ENCODE data around the gene PIWIL4.
A peak's percentile ranks its signal among the peaks of the same experiment; 100 is the strongest.

Gene PIWIL4

DNA sequence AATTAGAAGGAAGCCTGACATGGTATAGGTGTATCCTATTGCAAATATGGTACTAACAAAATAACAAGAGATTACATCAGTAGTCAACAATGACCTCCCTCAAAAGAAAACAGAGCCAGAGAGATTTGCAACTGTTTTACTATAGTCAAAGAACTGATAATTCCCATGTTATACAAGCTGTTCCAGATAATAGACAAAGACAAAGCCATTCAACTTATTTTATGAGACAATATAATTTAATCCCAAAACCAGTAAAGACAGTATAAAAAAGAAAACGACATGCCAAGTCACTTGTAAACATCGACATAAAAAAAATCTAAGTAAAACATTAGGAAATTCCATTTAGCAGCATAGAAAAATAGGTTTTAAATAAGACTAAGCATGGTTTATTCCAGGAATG lies 65.2 kb downstream of the PIWIL4 start:
- Histone ChIP-seq H4K91ac (ENCODE audit: low read length) (no peak overlapping the region), H2AFZ (ENCODE audit: low read depth, low read length) (no peak overlapping the region), H2BK5ac (ENCODE audit: low read depth, low read length, poor library complexity, severe bottlenecking) (no peak overlapping the region), H3K23ac (ENCODE audit: low read length in 2 of 2) (no peak overlapping the region), H3K4me3 (ENCODE audit: insufficient read depth in 1 of 2, low read depth in 1 of 2, low read length in 2 of 2) (no peak overlapping the region), H3K4me2 (ENCODE audit: low read length, poor library complexity, severe bottlenecking) (no peak overlapping the region), H3K14ac (ENCODE audit: low read length in 2 of 2) (no peak overlapping the region), H2BK12ac (ENCODE audit: low read length in 2 of 2) (no peak overlapping the region), H2BK120ac (ENCODE audit: low read depth, low read length) (no peak overlapping the region), H4K8ac (ENCODE audit: low read length) (no peak overlapping the region), H3K9me3 (ENCODE audit: control insufficient read depth, low read length) (peaks cover 3% of the 10 kb centered on the region), H2BK15ac (ENCODE audit: low read depth, poor library complexity, severe bottlenecking) (no peak overlapping the region), H3K9ac (ENCODE audit: low read length) (no peak overlapping the region), H3K18ac (ENCODE audit: low read depth in 1 of 2, low read length in 2 of 2) (no peak overlapping the region), H3K27me3 (ENCODE audit: control insufficient read depth in 1 of 2, insufficient read depth in 1 of 2, low read length in 2 of 2) (no peaks in the 10 kb centered on the region), H3K27ac (ENCODE audit: low read length, poor library complexity, severe bottlenecking) (no peak overlapping the region), H3K36me3 (ENCODE audit: control insufficient read depth in 1 of 2, insufficient read depth in 2 of 2, low read depth in 1 of 2, low read length in 2 of 2) (no peaks in the 10 kb centered on the region), H2AK5ac (ENCODE audit: low read length, severe bottlenecking) (no peak overlapping the region), H3K4me1 (ENCODE audit: control insufficient read depth, insufficient read depth, low read depth, low read length) (no peaks in the 10 kb centered on the region), H3K79me1 (replicated peaks; ENCODE audit: low read length, poor library complexity, severe bottlenecking) (no peaks in the 10 kb centered on the region), H3K4ac (ENCODE audit: low read depth in 1 of 2, low read length in 2 of 2) (no peak overlapping the region)
- DNase-seq, result no peak
- WGBS, result no CpG with 5 or more reads among the region's 2 CpGs

- Histone ChIP-seq H3K27me3 (ENCODE audit: control insufficient read depth in 1 of 2, insufficient read depth in 1 of 2, low read length in 2 of 2) (no peaks in the 10 kb centered on the region), H4K8ac (ENCODE audit: low read length) (no peak overlapping the region), H2BK12ac (ENCODE audit: low read length in 2 of 2) (no peak overlapping the region), H2AK5ac (ENCODE audit: low read length, severe bottlenecking) (no peak overlapping the region), H3K4ac (ENCODE audit: low read depth in 1 of 2, low read length in 2 of 2) (no peak overlapping the region), H3K18ac (ENCODE audit: low read depth in 1 of 2, low read length in 2 of 2) (no peak overlapping the region), H4K91ac (ENCODE audit: low read length) (no peak overlapping the region), H3K79me1 (replicated peaks; ENCODE audit: low read length, poor library complexity, severe bottlenecking) (no peaks in the 10 kb centered on the region), H3K4me3 (ENCODE audit: insufficient read depth in 1 of 2, low read depth in 1 of 2, low read length in 2 of 2) (no peak overlapping the region), H3K23ac (ENCODE audit: low read length in 2 of 2) (no peak overlapping the region), H3K4me2 (ENCODE audit: low read length, poor library complexity, severe bottlenecking) (no peak overlapping the region), H2BK120ac (ENCODE audit: low read depth, low read length) (no peak overlapping the region), H3K36me3 (ENCODE audit: control insufficient read depth in 1 of 2, insufficient read depth in 2 of 2, low read depth in 1 of 2, low read length in 2 of 2) (no peaks in the 10 kb centered on the region), H3K4me1 (ENCODE audit: control insufficient read depth, insufficient read depth, low read depth, low read length) (no peaks in the 10 kb centered on the region), H3K27ac (ENCODE audit: low read length, poor library complexity, severe bottlenecking) (no peak overlapping the region), H3K9me3 (ENCODE audit: control insufficient read depth, low read length) (no peaks in the 10 kb centered on the region), H3K9ac (ENCODE audit: low read length) (no peak overlapping the region), H2BK15ac (ENCODE audit: low read depth, poor library complexity, severe bottlenecking) (no peak overlapping the region), H2AFZ (ENCODE audit: low read depth, low read length) (no peak overlapping the region), H3K14ac (ENCODE audit: low read length in 2 of 2) (no peak overlapping the region), H2BK5ac (ENCODE audit: low read depth, low read length, poor library complexity, severe bottlenecking) (no peak overlapping the region)
- peak; percentile 12 for DNase-seq
- WGBS, result 87% methylated on average over 2 of the region's 2 CpGs
These were observed 67.9 kb downstream of the PIWIL4 start for GRCh38 chr11:94635072-94635471.

DNA sequence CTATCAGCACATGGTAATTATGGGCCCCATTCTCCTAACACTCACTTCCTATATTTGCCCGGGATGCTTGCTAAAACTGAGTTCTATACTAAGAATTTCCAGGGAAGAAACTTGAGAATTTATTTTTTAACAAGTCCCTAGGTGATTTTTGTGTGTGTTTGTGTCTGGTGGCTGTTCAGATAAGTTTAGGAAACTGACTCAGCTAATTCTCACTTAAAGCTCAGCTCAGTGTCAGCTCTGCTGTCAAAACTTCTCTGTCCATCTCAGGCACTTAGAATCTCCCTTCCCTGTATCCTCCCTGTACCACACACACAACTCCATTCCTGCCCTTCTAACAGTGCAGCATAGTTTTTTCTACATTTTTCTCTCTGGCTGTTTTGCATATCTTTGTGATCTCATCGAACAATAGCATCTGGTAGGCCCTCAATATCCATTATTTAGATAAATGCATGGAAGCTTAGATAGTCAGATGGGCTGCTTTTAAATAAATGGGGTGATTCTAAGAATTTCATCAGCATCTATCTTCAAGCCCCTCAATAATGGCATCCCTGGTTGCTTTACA lies 69.3 kb downstream of the PIWIL4 start:
- Histone ChIP-seq H2AFZ (ENCODE audit: low read depth, low read length) (no peak overlapping the region), H3K23ac (ENCODE audit: low read length in 2 of 2) (no peak overlapping the region), H2BK120ac (ENCODE audit: low read depth, low read length) (no peak overlapping the region), H4K91ac (ENCODE audit: low read length) (no peak overlapping the region), H3K9me3 (ENCODE audit: control insufficient read depth, low read length) (no peaks in the 10 kb centered on the region), H4K8ac (ENCODE audit: low read length) (no peak overlapping the region), H2BK15ac (ENCODE audit: low read depth, poor library complexity, severe bottlenecking) (no peak overlapping the region), H3K14ac (ENCODE audit: low read length in 2 of 2) (no peak overlapping the region), H3K18ac (ENCODE audit: low read depth in 1 of 2, low read length in 2 of 2) (no peak overlapping the region), H3K27me3 (ENCODE audit: control insufficient read depth in 1 of 2, insufficient read depth in 1 of 2, low read length in 2 of 2) (no peaks in the 10 kb centered on the region), H2BK12ac (ENCODE audit: low read length in 2 of 2) (no peak overlapping the region), H3K79me1 (replicated peaks; ENCODE audit: low read length, poor library complexity, severe bottlenecking) (no peaks in the 10 kb centered on the region), H2AK5ac (ENCODE audit: low read length, severe bottlenecking) (no peak overlapping the region), H3K27ac (ENCODE audit: low read length, poor library complexity, severe bottlenecking) (no peak overlapping the region), H3K4me1 (ENCODE audit: control insufficient read depth, insufficient read depth, low read depth, low read length) (no peaks in the 10 kb centered on the region), H3K9ac (ENCODE audit: low read length) (no peak overlapping the region), H3K36me3 (ENCODE audit: control insufficient read depth in 1 of 2, insufficient read depth in 2 of 2, low read depth in 1 of 2, low read length in 2 of 2) (no peaks in the 10 kb centered on the region), H2BK5ac (ENCODE audit: low read depth, low read length, poor library complexity, severe bottlenecking) (no peak overlapping the region), H3K4me2 (ENCODE audit: low read length, poor library complexity, severe bottlenecking) (no peak overlapping the region), H3K4ac (ENCODE audit: low read depth in 1 of 2, low read length in 2 of 2) (no peak overlapping the region), H3K4me3 (ENCODE audit: insufficient read depth in 1 of 2, low read depth in 1 of 2, low read length in 2 of 2) (no peak overlapping the region)
- no CpG with 5 or more reads among the region's 2 CpGs for WGBS
- no peak for DNase-seq

GRCh38 chr11:94638301-94638901 lies 71.2 kb downstream of the PIWIL4 start:
- WGBS, result 74% methylated on average over 3 of the region's 4 CpGs
- H2AK5ac ChIP-seq (ENCODE audit: low read length, severe bottlenecking), result no peak overlapping the region
- peak overlapping the region; percentile 45 for H3K27ac ChIP-seq (ENCODE audit: low read length, poor library complexity, severe bottlenecking)
- H4K91ac ChIP-seq (ENCODE audit: low read length), result peak overlapping the region; percentile 61
- peak overlapping the region; percentile 76 for H3K9ac ChIP-seq (ENCODE audit: low read length)
- no peak overlapping the region for H2BK120ac ChIP-seq (ENCODE audit: low read depth, low read length)
- peak overlapping the region; percentile 73 to 82 for H3K18ac ChIP-seq (ENCODE audit: low read depth in 1 of 2, low read length in 2 of 2)
- H3K4ac ChIP-seq (ENCODE audit: low read depth in 1 of 2, low read length in 2 of 2), result peak overlapping the region; percentile 50 to 75
- H3K79me1 ChIP-seq (replicated peaks; ENCODE audit: low read length, poor library complexity, severe bottlenecking), result no peaks in the 10 kb centered on the region
- no peak overlapping the region for H3K4me2 ChIP-seq (ENCODE audit: low read length, poor library complexity, severe bottlenecking)
- no peaks in the 10 kb centered on the region for H3K4me1 ChIP-seq (ENCODE audit: control insufficient read depth, insufficient read depth, low read depth, low read length)
- peak overlapping the region; percentile 25 to 71 for H2BK12ac ChIP-seq (ENCODE audit: low read length in 2 of 2)
- H2BK5ac ChIP-seq (ENCODE audit: low read depth, low read length, poor library complexity, severe bottlenecking), result no peak overlapping the region
- no peaks in the 10 kb centered on the region for H3K27me3 ChIP-seq (ENCODE audit: control insufficient read depth in 1 of 2, insufficient read depth in 1 of 2, low read length in 2 of 2)
- no peaks in the 10 kb centered on the region for H3K9me3 ChIP-seq (ENCODE audit: control insufficient read depth, low read length)
- H2AFZ ChIP-seq (ENCODE audit: low read depth, low read length), result peak overlapping the region; percentile 61
- DNase-seq, result peak; percentile 14
- no peak overlapping the region for H2BK15ac ChIP-seq (ENCODE audit: low read depth, poor library complexity, severe bottlenecking)
- H4K8ac ChIP-seq (ENCODE audit: low read length), result peak overlapping the region; percentile 94
- H3K23ac ChIP-seq (ENCODE audit: low read length in 2 of 2), result no peak overlapping the region
- no peaks in the 10 kb centered on the region for H3K36me3 ChIP-seq (ENCODE audit: control insufficient read depth in 1 of 2, insufficient read depth in 2 of 2, low read depth in 1 of 2, low read length in 2 of 2)
- H3K14ac ChIP-seq (ENCODE audit: low read length in 2 of 2), result no peak overlapping the region
- H3K4me3 ChIP-seq (ENCODE audit: insufficient read depth in 1 of 2, low read depth in 1 of 2, low read length in 2 of 2), result peak overlapping the region in 1 of 2 experiments; percentile 39

Data from mesenchymal stem cell (in vitro differentiated cells and primary cell).